Hippocampal formation (tissue), 2 donors: Measurements from ENCODE around the gene SLC25A13.

Source experiments
- DNase-seq, 2 donors: peaks; one replicate each; lab custom pipeline; 2025; lab: John Stamatoyannopoulos, UW

The SLC25A13 gene

DNA sequence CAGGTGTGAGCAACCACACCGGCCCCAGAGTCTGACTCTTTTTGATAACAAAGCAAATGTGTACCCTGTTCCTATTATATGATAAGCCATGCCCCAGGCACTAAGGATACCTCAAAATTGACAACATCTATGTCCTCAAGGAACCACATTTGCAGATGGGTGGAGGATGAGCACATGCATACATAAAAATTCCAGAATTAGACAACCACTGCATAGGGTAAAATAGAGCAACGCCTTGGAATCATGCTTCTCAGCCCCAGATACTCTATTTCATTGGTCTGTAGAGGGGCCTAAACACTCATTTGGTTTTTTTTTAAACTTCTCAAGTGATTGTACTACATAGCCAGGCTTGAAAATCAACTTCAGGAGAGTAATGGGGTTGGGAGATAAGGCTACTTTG is 78.7 kb downstream of the SLC25A13 start:
- DNase-seq, result no peak

DNA sequence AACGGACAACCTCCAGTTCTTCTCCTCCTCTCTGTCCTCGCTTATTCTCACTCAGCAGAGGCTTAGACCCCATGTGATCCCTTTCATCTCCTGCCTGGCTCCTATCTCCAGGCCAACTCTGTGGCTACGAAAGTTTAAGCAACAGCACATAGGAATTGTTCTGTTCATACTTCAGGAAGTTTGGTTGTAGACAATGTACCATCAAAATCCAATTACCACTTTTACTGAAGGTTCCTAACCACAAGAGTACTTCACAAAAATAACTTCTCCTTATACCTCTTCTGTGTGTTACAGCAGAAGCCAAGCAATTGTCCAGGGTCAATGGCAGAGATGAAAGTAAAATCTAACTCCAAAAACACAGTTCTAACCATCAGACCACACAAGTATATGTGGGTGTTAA is 80.0 kb downstream of the SLC25A13 start:
- no peak for DNase-seq

GRCh38 chr7:96238976-96239766 is 82.7 kb downstream of the SLC25A13 start:
- DNase-seq, result no peak

- DNase-seq, result no peak
Observed at GRCh38 chr7:96238474-96238873, 83.4 kb downstream of the SLC25A13 start.

DNA sequence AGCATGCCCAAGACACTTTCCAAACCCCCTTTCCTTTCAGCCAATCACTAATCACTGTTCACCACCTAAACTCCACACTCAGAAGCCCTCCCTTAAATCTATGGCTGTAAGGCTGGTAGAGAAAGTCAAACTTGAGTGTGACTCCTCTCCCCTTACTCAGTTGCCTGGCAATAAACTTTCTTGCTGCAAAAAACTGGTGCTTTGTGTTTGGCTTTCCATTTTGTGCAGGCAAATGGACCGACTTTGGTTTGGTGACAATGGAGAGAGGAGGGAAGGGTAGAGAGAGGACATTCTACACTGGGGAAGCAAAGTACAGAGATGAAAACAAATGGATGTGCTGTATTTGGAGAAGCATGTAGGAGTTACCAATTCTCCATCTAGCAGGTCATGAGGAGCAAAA is 84.9 kb downstream of the SLC25A13 start:
- DNase-seq, result no peak

GRCh38 chr7:96236198-96237039 is 85.5 kb downstream of the SLC25A13 start:
- no peak for DNase-seq

DNA sequence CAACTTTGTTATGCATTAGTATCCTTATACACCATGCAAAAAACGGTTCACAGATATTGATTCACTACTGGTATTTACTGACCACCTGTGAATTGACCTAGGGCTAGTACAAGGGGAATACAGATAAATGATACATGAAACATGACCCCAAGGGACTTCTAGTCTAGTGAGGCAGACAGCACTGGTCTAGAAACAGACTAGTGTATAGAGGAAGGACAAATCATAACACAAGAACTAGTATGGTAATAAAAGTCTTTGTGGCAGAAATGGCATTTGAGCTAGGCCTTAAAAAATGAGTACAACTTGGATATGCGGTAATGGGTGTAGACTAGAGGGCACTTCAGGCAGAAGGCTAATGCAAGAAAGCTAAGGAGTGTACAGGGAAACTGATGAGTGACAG is 86.6 kb downstream of the SLC25A13 start:
- DNase-seq, result no peak

- DNase-seq, result no peak
Observed at GRCh38 chr7:96233528-96234154, 88.3 kb downstream of the SLC25A13 start.

DNA sequence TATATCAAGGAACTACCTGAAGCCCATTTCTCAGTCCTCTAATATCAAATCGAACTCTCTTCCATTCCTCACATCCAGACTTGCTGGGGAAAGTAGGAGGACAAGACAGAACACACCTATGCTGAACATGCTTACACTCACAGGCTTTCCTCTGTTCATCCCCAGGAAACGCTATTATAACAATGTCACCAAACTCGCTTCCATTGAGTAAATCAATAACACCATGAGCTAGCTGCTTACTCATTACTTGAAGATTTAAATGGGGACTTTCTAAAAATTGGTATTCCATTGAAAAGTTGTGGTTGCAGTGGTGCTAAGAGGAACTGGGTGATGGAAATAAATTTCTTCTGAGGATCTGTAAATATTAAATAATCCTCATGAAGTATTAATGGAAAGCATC is 88.8 kb downstream of the SLC25A13 start:
- DNase-seq, result no peak

DNA sequence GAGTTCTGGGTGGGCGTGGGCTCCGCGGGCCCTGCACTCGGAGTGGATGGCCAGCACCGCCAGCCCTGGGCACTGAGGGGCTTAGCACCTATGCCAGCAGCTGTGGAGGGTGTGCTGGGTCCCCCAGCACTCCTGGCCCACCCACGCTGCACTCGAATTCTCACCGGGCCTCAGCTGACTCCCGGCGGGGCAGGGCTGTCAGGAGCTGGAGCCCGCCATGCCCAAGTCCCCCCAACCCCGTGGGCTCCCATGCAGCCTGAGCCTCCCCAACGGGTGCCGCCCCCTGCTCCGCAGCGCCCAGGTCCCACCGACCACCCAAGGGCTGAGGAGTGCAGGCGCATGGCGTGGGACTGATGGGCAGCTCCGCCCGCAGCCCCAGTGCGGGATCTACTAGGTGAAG is 93.1 kb downstream of the SLC25A13 start:
- no peak for DNase-seq

GRCh38 chr7:96225251-96225650 is 96.6 kb downstream of the SLC25A13 start:
- no peak for DNase-seq

DNA sequence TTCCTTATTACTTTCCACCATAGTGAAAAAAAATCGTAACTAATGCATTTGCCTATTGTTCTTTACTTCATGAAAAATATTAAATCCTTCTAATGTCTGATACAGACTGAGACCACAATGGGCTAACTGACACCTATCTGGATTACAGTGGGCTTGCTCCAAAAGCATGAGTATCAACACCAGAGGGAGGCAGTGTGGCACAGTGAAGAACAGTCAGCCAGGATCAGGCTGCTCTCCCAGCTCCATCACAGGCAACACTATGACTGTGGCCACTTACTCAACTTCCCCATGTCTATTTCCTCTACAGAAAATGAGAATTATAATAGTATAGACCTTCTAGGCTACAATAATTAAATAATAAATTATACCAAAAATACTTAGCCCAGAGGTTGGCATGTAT is 97.2 kb downstream of the SLC25A13 start:
- DNase-seq, result no peak

- DNase-seq, result no peak
Observed at GRCh38 chr7:96224073-96224472, 97.8 kb downstream of the SLC25A13 start.

DNA sequence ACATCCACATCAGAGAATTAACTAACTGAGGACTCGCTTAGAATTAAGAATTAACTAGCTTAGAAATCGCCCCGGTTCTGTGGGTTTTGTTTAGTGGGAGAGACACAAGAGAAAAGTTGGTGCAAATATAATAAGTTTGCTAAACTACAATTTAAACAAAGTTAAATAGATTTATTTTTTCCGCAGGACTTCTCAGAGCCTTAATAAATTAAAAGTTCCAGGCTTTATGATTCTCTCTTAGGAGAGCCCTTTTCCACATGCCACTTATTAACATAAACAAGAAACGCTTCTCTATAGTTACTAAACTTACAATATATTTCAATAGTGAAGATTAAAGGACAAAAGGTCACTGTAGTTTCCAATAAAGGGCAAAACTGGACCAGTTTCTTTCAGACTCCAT is 100.0 kb downstream of the SLC25A13 start:
- no peak for DNase-seq

- no peak for DNase-seq
Observed at GRCh38 chr7:96219378-96220130, 102.3 kb downstream of the SLC25A13 start.

GRCh38 chr7:96218664-96219243 is 103.1 kb downstream of the SLC25A13 start:
- no peak for DNase-seq

- no peak for DNase-seq
Observed at GRCh38 chr7:96217147-96217546, 104.8 kb downstream of the SLC25A13 start.

DNA sequence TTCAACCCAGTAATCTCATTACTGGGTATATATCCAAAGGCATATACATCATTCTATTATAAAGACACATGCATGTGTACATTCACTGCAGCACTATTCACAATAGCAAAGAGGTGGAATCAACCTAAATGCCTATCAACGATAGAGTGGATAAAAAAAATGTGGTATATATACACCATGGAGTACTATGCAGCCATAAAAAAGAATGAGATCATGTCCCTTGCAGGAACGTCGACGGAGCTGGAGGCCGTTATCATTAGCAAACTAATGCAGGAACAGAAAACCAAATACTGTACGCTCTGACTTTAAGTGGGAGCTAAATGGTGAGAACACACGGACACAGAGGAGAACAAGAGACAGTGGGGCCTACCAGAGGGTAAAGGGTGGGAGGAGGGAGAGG is 105.5 kb downstream of the SLC25A13 start:
- no peak for DNase-seq

DNA sequence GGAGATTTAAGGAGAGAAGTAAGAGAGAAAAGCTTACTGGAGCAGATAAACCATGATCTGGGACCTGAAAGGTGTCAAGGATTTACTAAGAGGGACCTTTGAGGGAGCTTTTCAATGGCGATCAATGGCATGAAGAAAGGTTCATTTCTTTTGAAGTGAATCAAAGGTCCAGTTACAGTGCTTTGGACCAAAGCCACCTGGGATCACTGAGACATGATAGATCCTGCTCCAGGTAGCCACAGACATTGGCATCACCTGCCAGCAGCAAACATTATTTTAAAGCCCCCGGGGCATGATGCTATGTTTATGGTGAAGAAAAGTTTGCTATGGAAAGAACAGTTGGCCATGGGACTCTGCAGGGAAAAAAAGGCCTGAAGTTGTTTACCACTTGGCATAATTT is 109.4 kb downstream of the SLC25A13 start:
- no peak for DNase-seq

- DNase-seq, result no peak
Observed at GRCh38 chr7:96211954-96212353, 109.9 kb downstream of the SLC25A13 start.

DNA sequence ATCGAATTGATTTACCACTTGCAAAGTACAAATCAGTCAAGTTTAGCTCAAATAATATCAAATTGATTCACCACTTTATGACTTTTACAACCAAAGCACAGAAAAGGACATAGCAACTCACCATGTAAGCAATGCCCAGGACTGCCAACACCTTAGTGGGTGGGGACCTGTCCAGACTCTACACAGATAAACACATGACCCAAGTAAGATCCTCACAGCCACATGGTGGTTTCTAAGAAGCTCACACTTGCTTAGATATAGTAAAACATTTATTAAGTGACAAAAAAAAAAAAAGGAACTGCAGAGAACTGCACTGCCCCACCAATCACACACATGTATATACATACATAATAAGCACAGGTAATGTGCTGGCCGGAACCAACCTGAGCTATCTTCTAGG is 116.2 kb downstream of the SLC25A13 start:
- DNase-seq, result no peak

DNA sequence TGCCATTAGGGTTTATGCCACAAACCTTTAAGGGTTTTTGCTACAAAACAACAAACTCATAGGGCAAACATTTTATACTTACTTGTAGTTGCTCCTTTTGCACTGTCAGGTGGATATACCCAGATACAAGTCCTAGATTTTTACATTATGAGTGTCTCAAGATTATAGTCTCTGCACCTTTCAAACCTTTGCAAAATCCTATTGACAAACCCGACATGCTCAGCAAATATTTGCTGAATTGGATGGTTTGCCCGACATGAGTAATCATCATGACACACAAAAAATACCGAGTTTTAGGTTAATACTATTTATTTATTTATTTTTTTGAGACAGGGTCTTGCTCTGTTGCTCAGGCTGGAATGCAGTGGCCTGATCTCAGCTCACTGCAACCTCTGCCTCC is 117.3 kb downstream of the SLC25A13 start:
- DNase-seq, result no peak
